ENCODE measurements around the gene DUSP22.
"Not testable (repeated sequence)": the region's sequence is repeated elsewhere in the genome, so short reads cannot be mapped to it uniquely, and the experiment has no call there.

Gene DUSP22

GRCh38 chr6:376827-377640 is 84.7 kb downstream of the DUSP22 start:
- FAIRE-seq = peak; percentile 77
- DNase-seq (ENCODE audit: insufficient read length, low spot score) = no peak

- FAIRE-seq; DNase-seq (ENCODE audit: insufficient read length, low spot score): not testable (repeated sequence)
These were observed 85.3 kb downstream of the DUSP22 start for GRCh38 chr6:377641-378020.

GRCh38 chr6:378090-378957 is 86.0 kb downstream of the DUSP22 start:
- DNase-seq (ENCODE audit: insufficient read length, low spot score) (no peak), FAIRE-seq (peak; percentile 89)

- no peak for DNase-seq (ENCODE audit: insufficient read length, low spot score)
- no peak for FAIRE-seq
These were observed 86.7 kb downstream of the DUSP22 start for GRCh38 chr6:378958-379409.

GRCh38 chr6:379410-380181 is 87.3 kb downstream of the DUSP22 start:
- DNase-seq (ENCODE audit: insufficient read length, low spot score) = peak; percentile 79
- peak; percentile 99 for FAIRE-seq

- no peak for DNase-seq (ENCODE audit: insufficient read length, low spot score)
- peak; percentile 66 for FAIRE-seq
These were observed 88.2 kb downstream of the DUSP22 start for GRCh38 chr6:380234-381218.

GRCh38 chr6:381742-382461 is 89.6 kb downstream of the DUSP22 start:
- no peak for FAIRE-seq
- DNase-seq (ENCODE audit: insufficient read length, low spot score) = no peak

GRCh38 chr6:382883-383810 is 90.9 kb downstream of the DUSP22 start:
- no peak for FAIRE-seq
- no peak for DNase-seq (ENCODE audit: insufficient read length, low spot score)

- FAIRE-seq = no peak
- DNase-seq (ENCODE audit: insufficient read length, low spot score) = no peak
These were observed 91.6 kb downstream of the DUSP22 start for GRCh38 chr6:383856-384255.

- FAIRE-seq (no peak), DNase-seq (ENCODE audit: insufficient read length, low spot score) (no peak)
These were observed 92.6 kb downstream of the DUSP22 start for GRCh38 chr6:384898-385297.

- FAIRE-seq = no peak
- no peak for DNase-seq (ENCODE audit: insufficient read length, low spot score)
These were observed 93.3 kb downstream of the DUSP22 start for GRCh38 chr6:385614-386013.

GRCh38 chr6:386688-387266 is 94.5 kb downstream of the DUSP22 start:
- FAIRE-seq (no peak), DNase-seq (ENCODE audit: insufficient read length, low spot score) (no peak)

GRCh38 chr6:387293-387741 is 95.0 kb downstream of the DUSP22 start:
- DNase-seq (ENCODE audit: insufficient read length, low spot score) (no peak), FAIRE-seq (peak; percentile 60)

GRCh38 chr6:388202-388903 is 96.1 kb downstream of the DUSP22 start:
- FAIRE-seq (peak; percentile 60), DNase-seq (ENCODE audit: insufficient read length, low spot score) (no peak)

GRCh38 chr6:389143-389542 is 96.9 kb downstream of the DUSP22 start:
- FAIRE-seq (peak; percentile 21), DNase-seq (ENCODE audit: insufficient read length, low spot score) (no peak)

- no peak for DNase-seq (ENCODE audit: insufficient read length, low spot score)
- FAIRE-seq = peak; percentile 95
These were observed 97.3 kb downstream of the DUSP22 start for GRCh38 chr6:389622-390021.

Measured in GM19239 (cell line).